WTC11 (cell line): ENCODE results near the gene SNRPD1.

Experiments used
- ATF3 ChIP-seq: sonication (generic); formaldehyde crosslinking; conservative IDR thresholded peaks from 2 replicates; pipeline ENCODE4 v1.8.1; 2022; ENCODE audit warnings: mild to moderate bottlenecking, missing genetic modification reagents
- CREM ChIP-seq: sonication (generic); formaldehyde crosslinking; IDR thresholded peaks from 2 replicates; pipeline ENCODE4 v1.8.1; 2022; ENCODE audit warnings: mild to moderate bottlenecking, missing genetic modification reagents, moderate library complexity
- ESRRA ChIP-seq: sonication (generic); formaldehyde crosslinking; IDR thresholded peaks from 2 replicates; pipeline ENCODE4 v1.8.1; 2022; ENCODE audit warnings: mild to moderate bottlenecking, missing genetic modification reagents, borderline replicate concordance
- SMAD3 ChIP-seq: sonication (generic); formaldehyde crosslinking; IDR thresholded peaks from 2 replicates; pipeline ENCODE4 v1.8.0; 2022; ENCODE audit warnings: missing genetic modification reagents, mild to moderate bottlenecking, borderline replicate concordance
- STAT6 ChIP-seq: sonication (generic); formaldehyde crosslinking; conservative IDR thresholded peaks from 2 replicates; pipeline ENCODE4 v1.8.1; 2023; ENCODE audit warnings: mild to moderate bottlenecking, low read depth, missing genetic modification reagents, moderate library complexity
- TEAD4 ChIP-seq: sonication (generic); formaldehyde crosslinking; IDR thresholded peaks from 2 replicates; pipeline ENCODE4 v1.8.0; 2022; ENCODE audit warnings: mild to moderate bottlenecking, missing genetic modification reagents
- USF1 ChIP-seq: sonication (generic); formaldehyde crosslinking; IDR thresholded peaks from 2 replicates; pipeline ENCODE4 v1.8.0; 2022; ENCODE audit warnings: mild to moderate bottlenecking, missing genetic modification reagents
- ZNF416 ChIP-seq: fragments of 250-450 bp; sonication (Bioruptor Pico); IDR thresholded peaks from 2 replicates; pipeline ENCODE4 v1.9.0; 2021; ENCODE audit warnings: mild to moderate bottlenecking, inconsistent platforms
- ZNF671 ChIP-seq: fragments of 250-450 bp; sonication (Bioruptor Pico); IDR thresholded peaks from 2 replicates; pipeline ENCODE4 v1.8.0; 2021; ENCODE audit warnings: mild to moderate bottlenecking
- TF ChIP-seq, protein P1 (sequence below): fragments of 200-600 bp; IDR thresholded peaks from 2 replicates; pipeline ENCODE4 v1.8.0; 2022; ENCODE audit warnings: antibody characterized with exemption
- TF ChIP-seq, protein P2 (sequence below): sonication (generic); formaldehyde crosslinking; IDR thresholded peaks from 2 replicates; pipeline ENCODE4 v1.8.0; 2023; ENCODE audit warnings: missing genetic modification reagents, mild to moderate bottlenecking, borderline replicate concordance

DNA sequence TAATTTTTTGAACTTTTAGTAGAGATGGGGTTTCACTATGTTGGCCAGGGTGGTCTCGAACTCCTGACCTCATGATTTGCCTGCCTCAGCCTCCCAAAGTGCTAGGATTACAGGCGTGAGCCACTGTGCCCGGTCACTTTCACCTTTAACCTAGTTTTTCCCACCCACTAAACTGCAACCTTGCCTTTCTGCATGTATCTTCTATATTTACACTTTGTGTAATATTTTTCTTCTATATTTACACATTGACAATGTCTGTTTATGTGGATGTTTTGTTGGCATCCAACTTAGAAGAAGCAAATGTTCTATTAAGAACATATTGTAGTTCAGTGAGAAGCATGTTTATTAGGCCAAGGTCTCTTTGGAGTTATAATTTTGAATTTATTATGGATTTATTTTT, 26.7 kb downstream of the SNRPD1 start:
- TF ChIP-seq, protein P1, sequence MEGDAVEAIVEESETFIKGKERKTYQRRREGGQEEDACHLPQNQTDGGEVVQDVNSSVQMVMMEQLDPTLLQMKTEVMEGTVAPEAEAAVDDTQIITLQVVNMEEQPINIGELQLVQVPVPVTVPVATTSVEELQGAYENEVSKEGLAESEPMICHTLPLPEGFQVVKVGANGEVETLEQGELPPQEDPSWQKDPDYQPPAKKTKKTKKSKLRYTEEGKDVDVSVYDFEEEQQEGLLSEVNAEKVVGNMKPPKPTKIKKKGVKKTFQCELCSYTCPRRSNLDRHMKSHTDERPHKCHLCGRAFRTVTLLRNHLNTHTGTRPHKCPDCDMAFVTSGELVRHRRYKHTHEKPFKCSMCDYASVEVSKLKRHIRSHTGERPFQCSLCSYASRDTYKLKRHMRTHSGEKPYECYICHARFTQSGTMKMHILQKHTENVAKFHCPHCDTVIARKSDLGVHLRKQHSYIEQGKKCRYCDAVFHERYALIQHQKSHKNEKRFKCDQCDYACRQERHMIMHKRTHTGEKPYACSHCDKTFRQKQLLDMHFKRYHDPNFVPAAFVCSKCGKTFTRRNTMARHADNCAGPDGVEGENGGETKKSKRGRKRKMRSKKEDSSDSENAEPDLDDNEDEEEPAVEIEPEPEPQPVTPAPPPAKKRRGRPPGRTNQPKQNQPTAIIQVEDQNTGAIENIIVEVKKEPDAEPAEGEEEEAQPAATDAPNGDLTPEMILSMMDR: no peak
- no peak for TF ChIP-seq CREM
- TF ChIP-seq STAT6: no peak
- no peak for TF ChIP-seq ESRRA (CRISPR knock-in tag)
- TF ChIP-seq, protein P2, sequence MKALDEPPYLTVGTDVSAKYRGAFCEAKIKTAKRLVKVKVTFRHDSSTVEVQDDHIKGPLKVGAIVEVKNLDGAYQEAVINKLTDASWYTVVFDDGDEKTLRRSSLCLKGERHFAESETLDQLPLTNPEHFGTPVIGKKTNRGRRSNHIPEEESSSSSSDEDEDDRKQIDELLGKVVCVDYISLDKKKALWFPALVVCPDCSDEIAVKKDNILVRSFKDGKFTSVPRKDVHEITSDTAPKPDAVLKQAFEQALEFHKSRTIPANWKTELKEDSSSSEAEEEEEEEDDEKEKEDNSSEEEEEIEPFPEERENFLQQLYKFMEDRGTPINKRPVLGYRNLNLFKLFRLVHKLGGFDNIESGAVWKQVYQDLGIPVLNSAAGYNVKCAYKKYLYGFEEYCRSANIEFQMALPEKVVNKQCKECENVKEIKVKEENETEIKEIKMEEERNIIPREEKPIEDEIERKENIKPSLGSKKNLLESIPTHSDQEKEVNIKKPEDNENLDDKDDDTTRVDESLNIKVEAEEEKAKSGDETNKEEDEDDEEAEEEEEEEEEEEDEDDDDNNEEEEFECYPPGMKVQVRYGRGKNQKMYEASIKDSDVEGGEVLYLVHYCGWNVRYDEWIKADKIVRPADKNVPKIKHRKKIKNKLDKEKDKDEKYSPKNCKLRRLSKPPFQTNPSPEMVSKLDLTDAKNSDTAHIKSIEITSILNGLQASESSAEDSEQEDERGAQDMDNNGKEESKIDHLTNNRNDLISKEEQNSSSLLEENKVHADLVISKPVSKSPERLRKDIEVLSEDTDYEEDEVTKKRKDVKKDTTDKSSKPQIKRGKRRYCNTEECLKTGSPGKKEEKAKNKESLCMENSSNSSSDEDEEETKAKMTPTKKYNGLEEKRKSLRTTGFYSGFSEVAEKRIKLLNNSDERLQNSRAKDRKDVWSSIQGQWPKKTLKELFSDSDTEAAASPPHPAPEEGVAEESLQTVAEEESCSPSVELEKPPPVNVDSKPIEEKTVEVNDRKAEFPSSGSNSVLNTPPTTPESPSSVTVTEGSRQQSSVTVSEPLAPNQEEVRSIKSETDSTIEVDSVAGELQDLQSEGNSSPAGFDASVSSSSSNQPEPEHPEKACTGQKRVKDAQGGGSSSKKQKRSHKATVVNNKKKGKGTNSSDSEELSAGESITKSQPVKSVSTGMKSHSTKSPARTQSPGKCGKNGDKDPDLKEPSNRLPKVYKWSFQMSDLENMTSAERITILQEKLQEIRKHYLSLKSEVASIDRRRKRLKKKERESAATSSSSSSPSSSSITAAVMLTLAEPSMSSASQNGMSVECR: no peak
- TF ChIP-seq ATF3 (CRISPR knock-in tag): no peak
- no peak for TF ChIP-seq ZNF416 (CRISPR knock-in tag)
- TF ChIP-seq USF1 (CRISPR knock-in tag): no peak
- no peak for TF ChIP-seq TEAD4 (CRISPR knock-in tag)
- no peak for TF ChIP-seq ZNF671 (CRISPR knock-in tag)
- TF ChIP-seq SMAD3 (CRISPR knock-in tag): no peak
